Effector CD8-positive, alpha-beta T cell (primary cell): ENCODE measurements around the gene IL1R2.
"Not testable (repeated sequence)": the region's sequence is repeated elsewhere in the genome, so short reads cannot be mapped to it uniquely, and the experiment has no call there.

ENCODE experiments used
- DNase-seq: peaks from one replicate; lab custom pipeline; 2025; lab: John Stamatoyannopoulos, UW

IL1R2 gene

GRCh38 chr2:102000012-102000411 is 8.3 kb downstream of the IL1R2 start:
- no peak for DNase-seq

- DNase-seq: no peak
Measured at GRCh38 chr2:102000813-102001766, 9.3 kb downstream of the IL1R2 start.

DNA sequence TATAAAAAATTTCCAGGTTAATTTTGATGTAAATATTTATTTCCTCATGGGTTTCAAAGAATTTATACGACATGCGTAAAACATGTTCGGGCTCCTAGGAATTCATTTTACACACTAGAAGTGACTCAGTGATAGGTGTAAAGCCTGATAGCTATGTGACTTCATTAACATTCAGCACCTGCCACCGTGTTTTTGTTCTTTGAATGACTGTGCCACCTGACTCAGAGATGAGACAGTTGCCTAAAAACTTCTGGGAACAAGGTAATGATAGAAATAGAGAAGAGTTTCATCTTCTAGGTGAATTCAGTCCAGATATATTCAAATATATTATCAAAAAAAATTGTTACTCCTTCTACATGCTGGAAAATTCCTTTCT is 10.0 kb downstream of the IL1R2 start:
- no peak for DNase-seq

DNA sequence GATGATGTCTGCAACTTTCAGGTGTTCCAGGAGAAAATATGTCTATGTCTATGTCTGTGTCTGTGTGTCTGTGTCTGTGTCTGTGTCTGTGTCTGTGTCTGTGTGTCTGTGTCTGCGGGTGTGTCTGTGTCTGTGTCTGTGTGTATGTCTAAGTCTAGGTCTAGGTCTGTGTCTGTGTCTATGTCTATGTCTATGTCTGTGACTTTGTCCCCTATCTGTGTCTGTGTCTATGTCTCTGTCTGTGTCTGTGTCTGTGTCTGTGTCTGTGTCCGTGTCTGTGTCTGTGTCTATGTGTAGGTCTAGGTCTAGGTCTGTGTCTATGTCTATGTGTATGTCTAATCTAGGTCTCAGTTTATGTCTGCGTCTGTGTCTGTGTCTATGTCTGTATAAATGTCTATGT is 10.5 kb downstream of the IL1R2 start:
- no peak for DNase-seq

- not testable (repeated sequence) for DNase-seq
Measured at GRCh38 chr2:102002909-102003308, 11.1 kb downstream of the IL1R2 start.

DNA sequence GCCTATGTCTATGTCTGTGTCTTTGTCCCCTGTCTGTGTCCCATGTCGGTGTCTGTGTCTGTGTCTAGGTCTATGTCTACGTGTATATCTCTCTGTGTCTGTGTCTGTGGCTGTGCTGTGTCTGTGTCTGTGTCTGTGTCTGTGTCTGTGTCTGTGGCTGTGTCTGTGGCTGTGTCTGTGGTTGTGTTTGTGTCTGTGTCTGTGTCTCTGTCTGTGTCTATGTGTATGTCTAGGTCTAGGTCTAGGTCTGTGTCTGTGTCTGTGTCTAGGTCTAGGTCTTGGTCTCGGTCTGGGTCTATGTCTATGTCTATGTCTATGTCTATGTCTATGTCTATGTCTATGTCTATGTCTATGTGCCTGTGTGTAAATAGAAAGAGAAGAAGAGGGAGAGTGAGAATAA is 11.9 kb downstream of the IL1R2 start:
- DNase-seq: no peak

- DNase-seq: no peak
Measured at GRCh38 chr2:102004581-102004980, 12.8 kb downstream of the IL1R2 start.

- DNase-seq: no peak
Measured at GRCh38 chr2:102005449-102005848, 13.7 kb downstream of the IL1R2 start.

DNA sequence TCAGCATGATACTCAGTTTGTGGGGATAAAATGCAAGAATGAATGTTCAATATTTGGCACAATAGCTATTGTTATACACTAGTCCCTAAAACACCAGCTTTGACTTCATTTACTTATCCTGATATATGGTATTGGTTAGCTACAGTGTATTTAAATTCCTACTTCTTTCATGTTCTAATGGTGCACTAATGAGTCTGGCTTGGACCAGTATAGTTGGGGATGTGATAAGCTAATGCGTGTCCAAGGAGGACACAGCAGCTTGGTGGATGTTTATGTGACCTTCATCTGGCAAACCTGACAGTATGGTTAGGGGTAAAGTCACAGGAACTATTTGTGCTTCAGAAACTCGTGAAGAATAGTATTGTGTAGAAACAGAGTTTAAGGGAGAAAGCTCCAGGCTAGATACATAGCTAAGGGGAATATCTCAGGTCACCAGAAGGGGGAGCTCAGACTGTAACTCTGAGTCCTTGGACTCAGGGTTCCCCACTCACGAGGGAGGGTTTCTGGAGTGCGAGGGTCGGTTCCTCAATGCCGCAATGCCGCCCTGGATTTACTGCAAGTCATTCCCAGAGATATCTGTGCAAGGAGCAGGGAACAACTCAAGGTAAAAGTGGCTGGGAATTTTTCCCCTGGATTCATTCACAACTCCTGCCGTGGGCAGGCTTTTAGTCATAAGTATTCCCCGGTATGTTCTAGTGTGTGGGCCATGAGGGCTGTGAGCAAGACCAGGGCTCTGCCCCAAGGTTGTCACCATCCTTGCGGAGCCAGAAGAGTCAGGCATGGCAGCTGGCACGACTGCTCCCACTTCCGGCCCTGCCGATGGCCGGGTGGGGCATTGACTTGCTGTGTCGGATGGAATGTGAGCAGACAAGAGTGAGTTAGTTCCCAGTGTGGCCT is 14.5 kb downstream of the IL1R2 start:
- no peak for DNase-seq

- DNase-seq: no peak
Measured at GRCh38 chr2:102006886-102007278, 15.1 kb downstream of the IL1R2 start.

- no peak for DNase-seq
Measured at GRCh38 chr2:102008490-102008889, 16.7 kb downstream of the IL1R2 start.

DNA sequence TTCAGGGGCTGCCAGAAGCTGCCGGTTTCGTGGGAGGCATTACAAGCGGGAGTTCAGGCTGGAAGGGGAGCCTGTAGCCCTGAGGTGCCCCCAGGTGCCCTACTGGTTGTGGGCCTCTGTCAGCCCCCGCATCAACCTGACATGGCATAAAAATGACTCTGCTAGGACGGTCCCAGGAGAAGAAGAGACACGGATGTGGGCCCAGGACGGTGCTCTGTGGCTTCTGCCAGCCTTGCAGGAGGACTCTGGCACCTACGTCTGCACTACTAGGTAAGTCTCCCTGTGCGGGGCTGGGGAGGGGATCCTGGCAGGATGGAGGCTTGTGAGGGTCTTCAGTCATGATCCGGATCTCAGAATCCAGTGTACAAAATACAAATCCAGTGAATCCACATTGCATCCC is 17.8 kb downstream of the IL1R2 start:
- DNase-seq: no peak

- DNase-seq: no peak
Measured at GRCh38 chr2:102010902-102011301, 19.1 kb downstream of the IL1R2 start.

DNA sequence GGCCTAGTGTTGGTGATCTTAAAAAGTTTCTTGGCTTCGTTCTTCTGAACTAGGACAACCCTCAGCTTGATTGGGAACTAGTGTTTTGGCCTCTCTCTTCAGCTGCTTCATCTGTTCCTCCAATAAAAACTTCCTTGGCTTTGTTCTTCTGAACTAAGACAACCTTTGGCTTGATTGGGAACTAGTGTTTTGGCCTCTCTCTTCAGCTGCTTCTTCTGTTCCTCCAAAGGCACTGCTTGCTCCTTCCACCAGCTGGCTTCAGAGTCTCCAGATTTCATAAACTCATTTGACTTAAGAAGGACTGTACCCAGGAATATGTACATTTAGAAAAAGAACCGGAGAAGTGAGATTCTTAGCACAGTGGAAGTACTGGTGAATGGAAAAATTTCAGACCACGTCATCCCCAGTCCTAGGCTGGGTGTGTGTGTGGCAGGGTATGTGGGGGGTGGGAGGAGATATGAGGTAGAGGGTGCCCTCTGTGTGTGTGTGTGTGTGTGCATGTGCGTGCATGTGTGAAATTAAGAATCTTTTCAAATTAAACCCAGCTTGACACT is 20.4 kb downstream of the IL1R2 start:
- no peak for DNase-seq

- DNase-seq: no peak
Measured at GRCh38 chr2:102013206-102014040, 21.7 kb downstream of the IL1R2 start.

DNA sequence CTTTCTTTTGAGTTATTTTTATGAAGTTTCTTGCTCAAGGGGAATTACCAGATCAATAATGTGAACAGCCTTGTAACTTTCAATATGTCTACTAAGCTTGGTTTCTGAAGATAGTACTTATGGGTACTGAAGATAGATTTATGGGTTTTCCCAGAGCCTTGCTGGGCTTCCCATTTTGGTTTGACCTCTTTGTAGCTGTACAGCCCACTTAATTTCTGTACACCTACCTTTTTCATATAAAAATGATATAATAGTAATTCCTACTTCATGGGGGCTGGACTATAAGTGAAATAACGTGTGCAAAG is 22.2 kb downstream of the IL1R2 start:
- no peak for DNase-seq

- no peak for DNase-seq
Measured at GRCh38 chr2:102015399-102015798, 23.6 kb downstream of the IL1R2 start.

GRCh38 chr2:102016399-102016955 is 24.7 kb downstream of the IL1R2 start:
- DNase-seq: no peak

DNA sequence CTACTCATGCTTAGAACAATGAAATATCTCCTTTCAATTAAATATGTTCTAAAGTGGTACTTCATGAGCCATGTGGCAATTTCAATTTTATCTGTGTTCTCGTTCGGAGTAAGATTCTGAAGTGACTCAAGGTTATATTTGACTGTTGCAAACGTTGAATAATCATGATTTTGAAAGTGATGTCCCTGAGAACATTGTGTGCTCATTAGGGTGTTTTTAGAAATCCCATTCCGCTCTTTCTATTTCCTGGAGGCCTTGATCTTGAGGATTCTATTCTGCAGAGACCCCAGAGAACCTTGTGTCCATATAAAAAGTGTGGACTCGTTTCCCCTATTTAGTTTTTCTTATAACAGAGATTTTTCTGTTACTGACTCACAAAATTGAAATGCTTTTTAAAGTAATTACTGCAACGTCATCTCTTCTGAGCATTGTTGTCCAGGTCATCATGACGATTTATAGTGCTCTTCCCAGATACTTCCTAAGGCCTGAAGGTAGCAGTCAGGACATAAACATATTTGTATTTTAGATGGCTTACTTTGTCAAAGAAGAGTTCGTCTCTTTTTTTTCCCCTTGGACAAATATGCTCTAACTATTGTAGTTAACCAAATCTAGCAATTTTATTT is 27.2 kb downstream of the IL1R2 start:
- no peak for DNase-seq

DNA sequence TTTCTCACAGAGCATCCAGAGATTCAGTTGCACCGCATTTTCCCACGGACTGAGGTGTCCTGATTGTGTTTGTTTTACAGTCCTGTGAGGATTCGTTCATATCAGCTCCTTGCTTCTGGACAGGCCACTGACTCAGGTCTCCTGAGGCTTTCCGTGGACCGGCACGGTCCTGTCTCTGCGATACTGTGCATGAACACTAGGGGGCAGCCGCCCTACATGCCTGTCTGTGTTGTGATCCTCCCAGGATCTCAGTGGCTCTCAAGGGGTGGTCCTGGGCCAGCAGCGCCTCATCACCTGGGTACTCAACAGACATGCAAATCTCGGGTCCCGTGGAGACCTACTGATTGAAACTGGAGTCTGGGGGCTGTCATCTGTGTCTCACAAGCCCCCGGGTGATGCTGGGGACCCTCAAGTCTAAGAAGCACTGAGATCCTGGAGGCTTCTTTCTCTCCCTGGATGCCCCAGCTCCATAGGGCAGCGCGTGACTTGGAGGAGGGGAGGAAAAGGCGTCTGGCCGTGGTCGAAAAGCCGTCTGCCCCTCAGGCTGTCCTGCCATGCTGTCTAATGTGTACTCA is 28.9 kb downstream of the IL1R2 start:
- peak; percentile 74 for DNase-seq

DNA sequence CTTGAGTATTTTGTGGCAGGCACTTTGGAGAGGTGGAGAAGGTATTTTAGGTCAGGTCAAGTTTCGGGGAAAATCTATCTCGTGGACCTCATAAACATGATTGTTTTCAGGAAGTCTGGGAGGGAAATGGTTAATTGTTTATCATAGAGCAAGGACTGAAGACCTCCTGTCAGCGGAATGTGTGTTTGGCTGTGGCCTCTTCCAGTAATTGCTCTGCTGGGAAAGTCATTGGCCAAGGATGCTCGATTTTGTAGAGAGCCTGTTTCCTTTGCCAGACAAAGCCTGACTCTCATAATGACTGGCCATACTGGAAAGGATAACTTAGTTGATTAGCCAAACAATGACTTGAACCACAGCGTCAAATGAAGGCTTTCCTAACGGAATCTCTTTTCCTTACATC is 30.0 kb downstream of the IL1R2 start:
- DNase-seq: no peak
